Parathyroid adenoma (tissue), 2 donors: ENCODE results near the gene RBM48.

Experiments
- H2AFZ ChIP-seq: fragments of 300-600 bp; sonication (generic); one replicate; pipeline ENCODE4 v1.7.0; 2017; ENCODE audit warnings: antibody characterized with exemption, mild to moderate bottlenecking
- H3K27ac ChIP-seq: fragments of 300-600 bp; sonication (generic); one replicate; pipeline ENCODE4 v1.7.0; 2017
- H3K27me3 ChIP-seq: fragments of 300-600 bp; sonication (generic); one replicate; pipeline ENCODE4 v1.7.0; 2017; ENCODE audit warnings: low read length; ENCODE audit not compliant: control insufficient read depth, insufficient read depth
- H3K36me3 ChIP-seq: fragments of 300-600 bp; sonication (generic); one replicate; pipeline ENCODE4 v1.7.0; 2017; ENCODE audit warnings: low read length; ENCODE audit not compliant: control insufficient read depth, insufficient read depth
- H3K4me1 ChIP-seq: fragments of 300-600 bp; sonication (generic); one replicate; pipeline ENCODE4 v1.7.0; 2017; ENCODE audit warnings: control low read depth
- H3K4me2 ChIP-seq: fragments of 300-600 bp; sonication (generic); one replicate; pipeline ENCODE4 v1.7.0; 2017; ENCODE audit warnings: low read length
- H3K4me3 ChIP-seq: fragments of 300-600 bp; sonication (generic); one replicate; pipeline ENCODE4 v1.7.0; 2017; ENCODE audit warnings: low read depth, low read length
- H3K79me2 ChIP-seq: fragments of 300-600 bp; sonication (generic); one replicate; pipeline ENCODE4 v1.7.0; 2017; ENCODE audit warnings: control low read depth
- H3K9ac ChIP-seq: fragments of 300-600 bp; sonication (generic); one replicate; pipeline ENCODE4 v1.7.0; 2017; ENCODE audit warnings: mild to moderate bottlenecking
- H3K9me3 ChIP-seq: fragments of 300-600 bp; sonication (generic); one replicate; pipeline ENCODE4 v1.7.0; 2017; ENCODE audit warnings: low read length; ENCODE audit not compliant: control insufficient read depth
- TF ChIP-seq, protein P1 (sequence below): fragments of 300-600 bp; sonication (generic); IDR thresholded peaks from one replicate; pipeline ENCODE4 v1.7.0; 2017; ENCODE audit warnings: antibody characterized with exemption, mild to moderate bottlenecking
- donor health status: primary hyperparathyroidism.

The RBM48 gene

DNA sequence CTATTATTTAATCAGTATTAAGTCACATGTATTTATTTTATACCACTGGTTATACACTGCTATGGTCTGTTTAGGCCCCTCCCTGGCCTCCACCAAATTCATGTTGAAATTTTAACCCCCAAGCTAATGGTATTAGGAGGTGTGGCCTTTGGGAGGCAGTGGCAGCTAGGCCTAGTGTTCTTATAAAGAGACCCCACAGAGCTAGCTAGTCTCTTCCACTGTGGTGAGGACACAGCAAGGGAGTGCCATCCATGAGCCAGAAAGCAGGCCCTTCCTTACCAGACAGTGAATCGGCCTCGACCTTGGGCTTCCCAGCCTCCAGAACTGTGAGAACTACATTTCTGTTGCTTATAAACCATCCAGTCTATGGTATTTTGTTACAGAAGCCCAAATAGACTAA, 28.7 kb downstream of the RBM48 start:
- Histone ChIP-seq H3K4me1 (no peaks in the 10 kb centered on the region), H2AFZ (no peak overlapping the region), H3K27me3 (no peaks in the 10 kb centered on the region), H3K9ac (no peak overlapping the region), H3K79me2 (no peaks in the 10 kb centered on the region), H3K4me3 (no peak overlapping the region), H3K9me3 (no peaks in the 10 kb centered on the region), H3K4me2 (no peak overlapping the region), H3K27ac (no peak overlapping the region), H3K36me3 (no peaks in the 10 kb centered on the region)
- TF ChIP-seq, protein P1, sequence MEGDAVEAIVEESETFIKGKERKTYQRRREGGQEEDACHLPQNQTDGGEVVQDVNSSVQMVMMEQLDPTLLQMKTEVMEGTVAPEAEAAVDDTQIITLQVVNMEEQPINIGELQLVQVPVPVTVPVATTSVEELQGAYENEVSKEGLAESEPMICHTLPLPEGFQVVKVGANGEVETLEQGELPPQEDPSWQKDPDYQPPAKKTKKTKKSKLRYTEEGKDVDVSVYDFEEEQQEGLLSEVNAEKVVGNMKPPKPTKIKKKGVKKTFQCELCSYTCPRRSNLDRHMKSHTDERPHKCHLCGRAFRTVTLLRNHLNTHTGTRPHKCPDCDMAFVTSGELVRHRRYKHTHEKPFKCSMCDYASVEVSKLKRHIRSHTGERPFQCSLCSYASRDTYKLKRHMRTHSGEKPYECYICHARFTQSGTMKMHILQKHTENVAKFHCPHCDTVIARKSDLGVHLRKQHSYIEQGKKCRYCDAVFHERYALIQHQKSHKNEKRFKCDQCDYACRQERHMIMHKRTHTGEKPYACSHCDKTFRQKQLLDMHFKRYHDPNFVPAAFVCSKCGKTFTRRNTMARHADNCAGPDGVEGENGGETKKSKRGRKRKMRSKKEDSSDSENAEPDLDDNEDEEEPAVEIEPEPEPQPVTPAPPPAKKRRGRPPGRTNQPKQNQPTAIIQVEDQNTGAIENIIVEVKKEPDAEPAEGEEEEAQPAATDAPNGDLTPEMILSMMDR: no peak

- H3K4me2 ChIP-seq: no peak overlapping the region
These were observed 29.3 kb downstream of the RBM48 start for GRCh38 chr7:92557808-92558362.

DNA sequence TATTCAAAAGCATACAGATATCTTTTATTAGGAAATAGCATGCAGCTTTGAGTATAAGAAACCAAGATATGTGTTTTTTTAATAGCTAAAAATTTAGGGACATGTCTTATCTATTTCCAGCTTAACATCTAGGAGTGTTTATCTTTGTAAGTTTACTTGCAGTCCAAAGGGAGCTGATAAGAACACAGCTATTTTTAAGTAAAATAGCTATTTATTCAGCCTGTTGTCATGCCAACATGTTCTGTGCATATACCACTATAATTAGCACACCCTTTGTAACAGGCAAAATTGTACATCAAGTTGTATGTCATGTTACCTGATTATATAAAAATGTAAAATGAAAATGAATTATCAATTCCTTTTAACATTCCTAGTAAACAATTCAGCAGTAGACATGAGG, 32.0 kb downstream of the RBM48 start:
- Histone ChIP-seq H3K4me3 (no peak overlapping the region), H3K4me2 (no peak overlapping the region), H3K9me3 (no peaks in the 10 kb centered on the region)

More at GRCh38 chr7:92557808-92558362, 29.3 kb downstream of the RBM48 start:
- H2AFZ ChIP-seq: no peak overlapping the region
- no peaks in the 10 kb centered on the region for H3K4me1 ChIP-seq
- TF ChIP-seq, protein P1: no peak
- H3K27ac ChIP-seq: no peak overlapping the region
- no peaks in the 10 kb centered on the region for H3K27me3 ChIP-seq
- H3K9ac ChIP-seq: no peak overlapping the region
- H3K36me3 ChIP-seq: no peaks in the 10 kb centered on the region
- no peaks in the 10 kb centered on the region for H3K9me3 ChIP-seq
- H3K4me3 ChIP-seq: no peak overlapping the region
- no peaks in the 10 kb centered on the region for H3K79me2 ChIP-seq

GRCh38 chr7:92563345-92563744, 34.8 kb downstream of the RBM48 start:
- no peak overlapping the region for H2AFZ ChIP-seq
- no peak overlapping the region for H3K4me3 ChIP-seq
- TF ChIP-seq, protein P1: no peak
- no peaks in the 10 kb centered on the region for H3K4me1 ChIP-seq
- no peaks in the 10 kb centered on the region for H3K27me3 ChIP-seq
- no peaks in the 10 kb centered on the region for H3K9me3 ChIP-seq
- H3K27ac ChIP-seq: no peak overlapping the region
- no peaks in the 10 kb centered on the region for H3K79me2 ChIP-seq
- H3K9ac ChIP-seq: no peak overlapping the region
- H3K4me2 ChIP-seq: no peak overlapping the region
- no peaks in the 10 kb centered on the region for H3K36me3 ChIP-seq

More for the DNA sequence above, 32.0 kb downstream of the RBM48 start:
- no peak overlapping the region for H3K27ac ChIP-seq
- H3K9ac ChIP-seq: no peak overlapping the region
- no peaks in the 10 kb centered on the region for H3K79me2 ChIP-seq
- no peaks in the 10 kb centered on the region for H3K4me1 ChIP-seq
- TF ChIP-seq, protein P1: no peak
- H3K27me3 ChIP-seq: no peaks in the 10 kb centered on the region
- H3K36me3 ChIP-seq: no peaks in the 10 kb centered on the region
- no peak overlapping the region for H2AFZ ChIP-seq

DNA sequence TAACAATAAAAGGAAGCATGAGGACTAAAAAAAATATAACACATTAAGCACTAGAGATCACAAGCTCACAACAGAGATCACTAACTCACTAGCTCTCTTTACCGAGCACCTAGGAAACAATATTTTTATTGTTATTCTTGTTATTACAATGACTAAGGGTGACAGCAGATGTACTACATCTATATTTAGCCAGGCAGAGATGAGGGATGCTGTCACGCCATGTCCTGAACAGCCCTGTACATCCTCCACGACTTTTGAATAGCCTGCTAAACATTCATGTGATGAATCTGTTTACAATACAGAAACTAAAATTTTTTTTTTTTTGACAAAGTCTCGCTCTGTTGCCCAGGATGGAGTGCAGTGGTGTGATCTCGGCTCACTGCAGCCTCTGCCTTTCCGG, 38.9 kb downstream of the RBM48 start:
- Histone ChIP-seq H2AFZ (no peak overlapping the region), H3K27ac (no peak overlapping the region), H3K9me3 (no peaks in the 10 kb centered on the region), H3K4me2 (no peak overlapping the region), H3K4me1 (no peaks in the 10 kb centered on the region), H3K79me2 (no peaks in the 10 kb centered on the region), H3K27me3 (no peaks in the 10 kb centered on the region), H3K9ac (no peak overlapping the region), H3K4me3 (no peak overlapping the region), H3K36me3 (no peaks in the 10 kb centered on the region)
- TF ChIP-seq, protein P1: no peak
